ENCODE results near the gene GSE1.

DNA sequence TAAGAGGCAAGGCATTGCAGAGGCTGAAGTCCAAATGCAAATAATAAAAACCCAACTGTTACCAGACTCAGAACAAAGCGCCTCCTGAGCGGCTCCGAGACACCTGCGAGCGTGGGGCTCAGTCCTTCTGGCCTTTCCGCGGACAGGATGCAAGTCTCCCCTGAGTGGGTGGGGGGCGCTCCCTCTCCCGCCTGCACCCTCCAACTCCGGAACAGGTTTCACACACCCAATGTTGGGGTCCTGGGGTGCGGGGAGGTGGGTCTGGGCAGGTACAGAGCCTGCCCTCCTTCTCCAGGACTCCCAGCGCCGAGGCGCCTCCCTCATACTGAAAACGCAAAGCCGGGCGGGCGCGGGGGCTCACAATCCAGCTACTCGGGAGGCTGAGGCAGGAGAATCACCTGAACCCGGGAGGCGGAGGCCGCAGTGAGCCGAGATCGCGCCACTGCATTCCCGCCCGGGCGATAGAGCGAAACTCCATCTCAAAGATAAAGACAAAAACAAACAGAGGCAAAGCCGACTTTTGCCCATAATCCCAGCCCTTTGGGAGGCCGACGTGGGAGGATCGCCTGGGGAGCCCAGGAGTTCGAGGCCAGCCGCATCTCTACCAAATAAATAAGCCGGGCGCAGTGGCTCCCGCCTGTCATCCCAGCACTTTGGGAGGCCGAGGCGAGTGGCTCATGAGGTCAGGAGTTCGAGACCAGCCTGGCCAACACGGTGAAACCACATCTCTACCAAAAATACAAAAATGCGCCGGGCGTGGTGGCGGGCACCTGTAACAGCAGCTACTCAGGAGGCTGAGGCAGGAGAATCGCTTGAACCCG is 74.7 kb downstream of the GSE1 start:
- TF ChIP-seq, protein P1, sequence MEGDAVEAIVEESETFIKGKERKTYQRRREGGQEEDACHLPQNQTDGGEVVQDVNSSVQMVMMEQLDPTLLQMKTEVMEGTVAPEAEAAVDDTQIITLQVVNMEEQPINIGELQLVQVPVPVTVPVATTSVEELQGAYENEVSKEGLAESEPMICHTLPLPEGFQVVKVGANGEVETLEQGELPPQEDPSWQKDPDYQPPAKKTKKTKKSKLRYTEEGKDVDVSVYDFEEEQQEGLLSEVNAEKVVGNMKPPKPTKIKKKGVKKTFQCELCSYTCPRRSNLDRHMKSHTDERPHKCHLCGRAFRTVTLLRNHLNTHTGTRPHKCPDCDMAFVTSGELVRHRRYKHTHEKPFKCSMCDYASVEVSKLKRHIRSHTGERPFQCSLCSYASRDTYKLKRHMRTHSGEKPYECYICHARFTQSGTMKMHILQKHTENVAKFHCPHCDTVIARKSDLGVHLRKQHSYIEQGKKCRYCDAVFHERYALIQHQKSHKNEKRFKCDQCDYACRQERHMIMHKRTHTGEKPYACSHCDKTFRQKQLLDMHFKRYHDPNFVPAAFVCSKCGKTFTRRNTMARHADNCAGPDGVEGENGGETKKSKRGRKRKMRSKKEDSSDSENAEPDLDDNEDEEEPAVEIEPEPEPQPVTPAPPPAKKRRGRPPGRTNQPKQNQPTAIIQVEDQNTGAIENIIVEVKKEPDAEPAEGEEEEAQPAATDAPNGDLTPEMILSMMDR (IDR thresholded peaks at IDR 0.05; ENCODE audit: low read depth, low read length): no peak
- TF ChIP-seq POLR2A (IDR thresholded peaks at IDR 0.05; ENCODE audit: extremely low read depth, insufficient read length) (no peak), MAX (IDR thresholded peaks at IDR 0.05; ENCODE audit: low read depth, low read length) (no peak), MYC (IDR thresholded peaks at IDR 0.05; ENCODE audit: low read depth, low read length) (no peak)

Data from NB4 (cell line).